Thoracic aorta (tissue), 2 donors: ENCODE data around the gene TK1. TPM values are rescaled to one million over a fixed set of nuclear protein-coding genes. Genes with fewer than 3 reads are reported as not detected.

ENCODE experiments used
- ATAC-seq: fragments of 150-250 bp; one replicate; pipeline ENCODE4 v1.8.0; 2017; ENCODE audit warnings: low read depth; ENCODE audit not compliant: insufficient number of reproducible peaks, low FRiP score
- DNase-seq: peaks from one replicate; pipeline ENCODE4 v3.0.0-alpha.2; 2020; ENCODE audit warnings: low spot score
- H3K27ac ChIP-seq, 2 donors: fragments of 200-600 bp; sonication (generic); 1 replicate in 1 of 2; 2 replicates in 1 of 2; pipeline ENCODE4 v1.5.1; 2016; ENCODE audit warnings: mild to moderate bottlenecking in 2 of 2, moderate library complexity in 2 of 2
- H3K27me3 ChIP-seq: fragments of 200-600 bp; sonication (generic); replicated peaks from 2 replicates; pipeline ENCODE4 v1.6.0; 2016; ENCODE audit warnings: mild to moderate bottlenecking; ENCODE audit not compliant: insufficient read depth
- H3K36me3 ChIP-seq: fragments of 200-600 bp; sonication (generic); one replicate; pipeline ENCODE4 v1.5.1; 2016
- H3K4me1 ChIP-seq, 2 donors: fragments of 200-600 bp; sonication (generic); 1 replicate in 1 of 2; 2 replicates in 1 of 2; pipeline versions ENCODE4 v1.5.1 to v1.6.0; 2016; ENCODE audit warnings: low read depth in 2 of 2, mild to moderate bottlenecking in 1 of 2; ENCODE audit not compliant: control insufficient read depth in 1 of 2
- H3K4me3 ChIP-seq: fragments of 200-600 bp; sonication (generic); 2 replicates; pipeline ENCODE4 v1.5.1; 2016; ENCODE audit warnings: mild to moderate bottlenecking
- H3K9me3 ChIP-seq: fragments of 200-600 bp; sonication (generic); 2 replicates; pipeline ENCODE4 v1.5.1; 2016
- total RNA-seq, 2 donors: library from RNA; depleted of rRNA; stranded (reverse); fragments of >200 nt; gene quantifications; one replicate each; pipeline versions ENCODE4 v1.1.0 to v1.2.3, GENCODE V29; 2016
- TF ChIP-seq, protein P1 (sequence below): fragments of 200-600 bp; sonication (generic); IDR thresholded peaks from one replicate; pipeline ENCODE4 v1.5.1; 2019; ENCODE audit warnings: antibody characterized with exemption

Gene TK1
- total RNA-seq, 2 donors from 2014 or later = 3.3 to 3.5 TPM

DNA sequence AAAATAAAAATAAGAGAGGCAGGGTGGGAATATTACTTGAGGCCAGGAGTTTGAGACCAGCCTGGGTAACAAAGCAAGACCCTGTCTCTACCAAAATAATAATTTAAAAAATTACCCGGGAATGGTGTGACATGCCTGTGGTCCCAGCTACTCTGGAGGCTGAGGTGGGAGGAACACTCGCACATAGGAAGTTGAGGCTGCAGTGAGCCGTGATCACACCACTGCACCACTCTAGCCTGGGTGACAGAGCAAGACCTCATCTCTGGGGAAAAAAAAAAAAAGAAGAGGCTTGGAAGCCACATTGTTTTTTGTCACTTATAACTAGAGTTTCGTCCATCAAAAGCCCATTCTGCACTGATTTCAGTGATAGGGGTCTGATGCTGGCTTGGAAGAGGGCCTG, 41.3 kb upstream of the TK1 start:
- Histone ChIP-seq H3K4me1 (no peaks in the 10 kb centered on the region), H3K4me3 (no peak overlapping the region), H3K27ac (no peak overlapping the region), H3K9me3 (no peaks in the 10 kb centered on the region), H3K36me3 (no peaks in the 10 kb centered on the region), H3K27me3 (peaks cover 3% of the 10 kb centered on the region)
- TF ChIP-seq, protein P1, sequence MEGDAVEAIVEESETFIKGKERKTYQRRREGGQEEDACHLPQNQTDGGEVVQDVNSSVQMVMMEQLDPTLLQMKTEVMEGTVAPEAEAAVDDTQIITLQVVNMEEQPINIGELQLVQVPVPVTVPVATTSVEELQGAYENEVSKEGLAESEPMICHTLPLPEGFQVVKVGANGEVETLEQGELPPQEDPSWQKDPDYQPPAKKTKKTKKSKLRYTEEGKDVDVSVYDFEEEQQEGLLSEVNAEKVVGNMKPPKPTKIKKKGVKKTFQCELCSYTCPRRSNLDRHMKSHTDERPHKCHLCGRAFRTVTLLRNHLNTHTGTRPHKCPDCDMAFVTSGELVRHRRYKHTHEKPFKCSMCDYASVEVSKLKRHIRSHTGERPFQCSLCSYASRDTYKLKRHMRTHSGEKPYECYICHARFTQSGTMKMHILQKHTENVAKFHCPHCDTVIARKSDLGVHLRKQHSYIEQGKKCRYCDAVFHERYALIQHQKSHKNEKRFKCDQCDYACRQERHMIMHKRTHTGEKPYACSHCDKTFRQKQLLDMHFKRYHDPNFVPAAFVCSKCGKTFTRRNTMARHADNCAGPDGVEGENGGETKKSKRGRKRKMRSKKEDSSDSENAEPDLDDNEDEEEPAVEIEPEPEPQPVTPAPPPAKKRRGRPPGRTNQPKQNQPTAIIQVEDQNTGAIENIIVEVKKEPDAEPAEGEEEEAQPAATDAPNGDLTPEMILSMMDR = no peak
- DNase-seq = no peak
- no peak for ATAC-seq

DNA sequence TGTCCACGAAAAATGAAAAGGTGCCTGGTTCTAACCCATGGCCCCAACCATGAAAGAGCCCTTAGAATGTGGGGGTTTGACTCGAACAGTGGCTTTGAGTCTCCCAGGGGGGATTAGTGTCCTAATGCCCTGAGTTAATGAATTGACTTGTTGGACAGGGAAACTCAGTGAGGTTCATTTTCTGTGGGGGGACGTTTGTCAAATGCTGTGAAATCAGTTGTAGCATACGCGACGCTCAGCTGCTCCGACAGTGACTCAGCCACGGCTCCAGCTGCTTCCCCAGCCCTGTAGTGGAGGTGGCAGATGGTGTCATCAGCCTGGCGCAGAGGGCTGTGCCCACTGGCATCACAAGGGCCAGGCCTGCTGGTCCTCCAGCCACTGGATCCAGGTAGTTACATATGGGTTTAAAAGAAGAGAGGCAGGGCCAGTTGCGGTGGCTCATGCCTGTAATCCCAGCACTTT, 40.6 kb upstream of the TK1 start:
- Histone ChIP-seq H3K36me3 (no peaks in the 10 kb centered on the region), H3K4me1 (no peaks in the 10 kb centered on the region), H3K27ac (no peak overlapping the region), H3K4me3 (no peak overlapping the region), H3K27me3 (peaks cover 3% of the 10 kb centered on the region), H3K9me3 (no peaks in the 10 kb centered on the region)
- TF ChIP-seq, protein P1 = no peak
- no peak for ATAC-seq
- DNase-seq = no peak

DNA sequence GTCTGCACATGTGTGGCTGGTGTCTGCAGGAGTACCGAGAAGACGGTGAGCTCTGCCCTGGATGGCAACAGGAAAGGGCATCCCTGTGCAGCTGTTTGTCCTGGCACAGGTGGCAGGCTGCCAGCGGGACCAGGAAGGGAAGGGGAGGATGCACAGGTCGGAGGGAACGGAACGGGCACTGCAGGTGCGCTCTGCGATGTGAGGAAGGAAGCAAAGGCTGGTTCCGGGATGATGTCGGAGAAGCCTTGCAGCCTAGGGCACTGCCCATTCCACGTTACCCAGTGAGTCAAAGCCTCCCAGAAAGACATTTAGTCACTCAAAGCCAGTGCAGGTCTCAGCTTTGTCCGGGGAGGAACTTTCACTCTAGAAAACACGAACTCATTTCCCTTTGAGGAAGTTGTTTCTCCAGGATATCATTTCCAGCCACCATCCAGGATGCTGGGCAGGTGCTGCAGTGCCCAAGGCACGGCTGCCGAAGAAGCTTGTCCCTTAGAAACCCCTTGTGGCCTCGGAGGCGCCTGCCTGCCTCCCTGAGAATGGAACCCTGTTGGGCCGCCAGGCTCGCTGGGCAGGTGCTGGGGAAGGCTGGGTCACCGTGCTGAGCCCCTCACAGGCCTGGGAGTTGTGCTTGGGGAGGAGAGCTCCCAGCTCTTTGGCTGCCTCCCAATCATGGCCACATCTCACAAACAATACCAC, 40.1 kb upstream of the TK1 start:
- H3K27ac ChIP-seq = no peak overlapping the region
- DNase-seq (no peak), ATAC-seq (no peak)

DNA sequence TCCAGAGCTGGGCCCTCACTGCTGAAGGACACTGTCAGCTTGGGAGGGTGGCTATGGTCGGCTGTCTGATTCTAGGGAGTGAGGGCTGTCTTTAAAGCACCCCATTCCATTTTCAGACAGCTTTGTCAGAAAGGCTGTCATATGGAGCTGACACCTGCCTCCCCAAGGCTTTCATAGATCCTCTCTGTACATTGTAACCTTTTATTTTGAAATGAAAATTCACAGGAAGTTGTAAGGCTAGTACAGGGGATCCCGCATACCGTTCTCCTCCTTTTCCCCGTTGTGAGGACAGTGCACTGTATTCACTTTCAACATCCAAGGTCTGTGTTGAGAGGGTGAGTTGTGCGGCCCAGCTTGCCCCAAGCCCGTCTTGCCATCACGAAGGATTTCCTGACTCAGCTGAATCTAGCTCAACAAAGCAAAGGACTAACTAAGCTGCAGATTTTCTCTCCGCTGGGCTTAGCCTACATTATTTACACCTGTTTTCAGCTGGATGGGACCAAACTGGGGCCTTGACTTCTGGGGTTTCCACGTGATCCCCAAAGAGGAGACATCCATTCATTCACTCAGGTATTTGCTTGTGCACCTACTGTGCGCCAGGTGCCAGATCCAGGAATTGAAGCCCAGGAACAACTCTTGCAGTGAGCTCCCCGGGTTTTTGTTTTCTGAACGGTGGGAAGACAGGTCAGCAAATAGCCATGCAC, 39.4 kb upstream of the TK1 start:
- H3K36me3 ChIP-seq = no peaks in the 10 kb centered on the region
- TF ChIP-seq, protein P1 = no peak
- no peak for ATAC-seq

More for the DNA sequence above, 40.1 kb upstream of the TK1 start:
- no peaks in the 10 kb centered on the region for H3K9me3 ChIP-seq
- H3K36me3 ChIP-seq = no peaks in the 10 kb centered on the region
- no peaks in the 10 kb centered on the region for H3K4me1 ChIP-seq
- TF ChIP-seq, protein P1 = no peak
- H3K4me3 ChIP-seq = no peak overlapping the region
- H3K27me3 ChIP-seq = peaks cover 3% of the 10 kb centered on the region

DNA sequence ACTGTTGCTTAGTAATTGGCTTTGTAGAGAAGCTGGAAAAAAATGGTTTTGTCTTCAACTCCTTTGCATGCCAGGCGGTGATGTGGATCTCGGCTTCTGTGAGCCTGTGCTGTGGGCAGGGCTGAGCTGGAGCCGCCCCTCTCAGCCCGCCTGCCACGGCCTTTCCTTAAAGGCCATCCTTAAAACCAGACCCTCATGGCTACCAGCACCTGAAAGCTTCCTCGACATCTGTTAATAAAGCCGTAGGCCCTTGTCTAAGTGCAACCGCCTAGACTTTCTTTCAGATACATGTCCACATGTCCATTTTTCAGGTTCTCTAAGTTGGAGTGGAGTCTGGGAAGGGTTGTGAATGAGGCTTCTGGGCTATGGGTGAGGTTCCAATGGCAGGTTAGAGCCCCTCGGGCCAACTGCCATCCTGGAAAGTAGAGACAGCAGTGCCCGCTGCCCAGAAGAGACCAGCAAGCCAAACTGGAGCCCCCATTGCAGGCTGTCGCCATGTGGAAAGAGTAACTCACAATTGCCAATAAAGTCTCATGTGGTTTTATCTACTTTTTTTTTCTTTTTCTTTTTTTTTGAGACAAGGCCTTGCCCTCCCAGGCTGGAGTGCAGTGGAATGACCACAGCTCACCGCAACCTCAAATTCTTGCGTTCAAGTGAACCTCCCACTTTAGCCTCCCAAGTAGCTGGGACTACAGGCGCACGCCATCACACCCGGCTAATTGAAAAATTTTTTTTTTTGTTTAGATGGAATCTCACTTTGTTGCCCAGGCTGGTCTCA, 38.4 kb upstream of the TK1 start:
- Histone ChIP-seq H3K4me1 (no peaks in the 10 kb centered on the region), H3K9me3 (no peaks in the 10 kb centered on the region), H3K4me3 (no peak overlapping the region), H3K27ac (no peak overlapping the region), H3K27me3 (no peaks in the 10 kb centered on the region), H3K36me3 (no peaks in the 10 kb centered on the region)
- TF ChIP-seq, protein P1 = no peak
- DNase-seq = no peak
- ATAC-seq = no peak

More for the DNA sequence above, 39.4 kb upstream of the TK1 start:
- Histone ChIP-seq H3K4me3 (no peak overlapping the region), H3K27ac (no peak overlapping the region), H3K27me3 (peaks cover 2% of the 10 kb centered on the region), H3K9me3 (no peaks in the 10 kb centered on the region), H3K4me1 (no peaks in the 10 kb centered on the region)
- DNase-seq = no peak
